ENCODE measurements around the gene KANSL3.

- TF ChIP-seq LARP7 (IDR thresholded peaks at IDR 0.05), result no peak
- TF ChIP-seq, protein P1, sequence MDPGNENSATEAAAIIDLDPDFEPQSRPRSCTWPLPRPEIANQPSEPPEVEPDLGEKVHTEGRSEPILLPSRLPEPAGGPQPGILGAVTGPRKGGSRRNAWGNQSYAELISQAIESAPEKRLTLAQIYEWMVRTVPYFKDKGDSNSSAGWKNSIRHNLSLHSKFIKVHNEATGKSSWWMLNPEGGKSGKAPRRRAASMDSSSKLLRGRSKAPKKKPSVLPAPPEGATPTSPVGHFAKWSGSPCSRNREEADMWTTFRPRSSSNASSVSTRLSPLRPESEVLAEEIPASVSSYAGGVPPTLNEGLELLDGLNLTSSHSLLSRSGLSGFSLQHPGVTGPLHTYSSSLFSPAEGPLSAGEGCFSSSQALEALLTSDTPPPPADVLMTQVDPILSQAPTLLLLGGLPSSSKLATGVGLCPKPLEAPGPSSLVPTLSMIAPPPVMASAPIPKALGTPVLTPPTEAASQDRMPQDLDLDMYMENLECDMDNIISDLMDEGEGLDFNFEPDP (CRISPR knock-in tag; IDR thresholded peaks at IDR 0.05), result no peak
- TF ChIP-seq CTCF (IDR thresholded peaks at IDR 0.05 in 2 of 3, conservative IDR thresholded peaks at IDR 0.05 in 1 of 3; ENCODE audit: insufficient read depth in 2 of 3, low read depth in 1 of 3, low read length in 3 of 3), result no peak
- no peak for TF ChIP-seq RFX5 (IDR thresholded peaks at IDR 0.05; ENCODE audit: low read depth, low read length)
- TF ChIP-seq ZNF764 (CRISPR knock-in tag; IDR thresholded peaks at IDR 0.05; ENCODE audit: low read depth), result no peak
These were observed 13.7 kb upstream of the KANSL3 start for GRCh38 chr2:96651793-96652192.

Measured in K562 (cell line).